NB4 (cell line): ENCODE data around the gene FBXW8.

Source experiments
- POLR2A ChIP-seq: IDR thresholded peaks from 2 replicates; pipeline ENCODE4 v1.6.1; 2011; ENCODE audit warnings: mild to moderate bottlenecking; ENCODE audit not compliant: insufficient read length; ENCODE audit errors: extremely low read depth
- TF ChIP-seq, protein P1 (sequence below): IDR thresholded peaks from one replicate; pipeline ENCODE4 v1.5.1; 2012; ENCODE audit warnings: low read depth, low read length

DNA sequence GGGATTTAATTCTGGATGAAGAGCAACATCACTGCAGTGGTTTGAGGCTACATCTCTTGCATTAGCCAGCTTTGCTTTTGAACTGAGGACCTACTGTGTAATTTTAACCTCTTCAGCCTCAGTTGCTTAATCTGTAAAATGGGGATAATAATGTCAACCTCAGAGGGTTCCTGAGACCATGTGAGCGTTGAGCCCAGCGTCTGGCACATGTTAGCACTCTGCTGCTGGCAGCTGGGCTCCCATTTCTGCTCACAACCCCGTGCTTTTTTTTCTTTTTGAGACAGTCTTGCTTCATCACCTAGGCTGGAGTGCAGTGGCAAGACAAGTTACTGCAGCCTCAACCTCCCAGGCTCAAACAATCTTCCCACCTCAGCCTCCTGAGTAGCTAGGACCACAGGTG, 156.9 kb downstream of the FBXW8 start:
- TF ChIP-seq POLR2A: no peak
- TF ChIP-seq, protein P1, sequence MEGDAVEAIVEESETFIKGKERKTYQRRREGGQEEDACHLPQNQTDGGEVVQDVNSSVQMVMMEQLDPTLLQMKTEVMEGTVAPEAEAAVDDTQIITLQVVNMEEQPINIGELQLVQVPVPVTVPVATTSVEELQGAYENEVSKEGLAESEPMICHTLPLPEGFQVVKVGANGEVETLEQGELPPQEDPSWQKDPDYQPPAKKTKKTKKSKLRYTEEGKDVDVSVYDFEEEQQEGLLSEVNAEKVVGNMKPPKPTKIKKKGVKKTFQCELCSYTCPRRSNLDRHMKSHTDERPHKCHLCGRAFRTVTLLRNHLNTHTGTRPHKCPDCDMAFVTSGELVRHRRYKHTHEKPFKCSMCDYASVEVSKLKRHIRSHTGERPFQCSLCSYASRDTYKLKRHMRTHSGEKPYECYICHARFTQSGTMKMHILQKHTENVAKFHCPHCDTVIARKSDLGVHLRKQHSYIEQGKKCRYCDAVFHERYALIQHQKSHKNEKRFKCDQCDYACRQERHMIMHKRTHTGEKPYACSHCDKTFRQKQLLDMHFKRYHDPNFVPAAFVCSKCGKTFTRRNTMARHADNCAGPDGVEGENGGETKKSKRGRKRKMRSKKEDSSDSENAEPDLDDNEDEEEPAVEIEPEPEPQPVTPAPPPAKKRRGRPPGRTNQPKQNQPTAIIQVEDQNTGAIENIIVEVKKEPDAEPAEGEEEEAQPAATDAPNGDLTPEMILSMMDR: no peak
